GM19043 (cell line): Measurements from ENCODE around the gene S100P.
"Not testable (repeated sequence)": the region's sequence is repeated elsewhere in the genome, so short reads cannot be mapped to it uniquely, and the experiment has no call there.

ENCODE experiments used
- ATAC-seq: cut with Tn5 transposase; IDR thresholded peaks from one replicate; pipeline ENCODE4 v1.9.1; 2021; ENCODE audit warnings: low read depth; ENCODE audit not compliant: unreplicated experiment

S100P gene

DNA sequence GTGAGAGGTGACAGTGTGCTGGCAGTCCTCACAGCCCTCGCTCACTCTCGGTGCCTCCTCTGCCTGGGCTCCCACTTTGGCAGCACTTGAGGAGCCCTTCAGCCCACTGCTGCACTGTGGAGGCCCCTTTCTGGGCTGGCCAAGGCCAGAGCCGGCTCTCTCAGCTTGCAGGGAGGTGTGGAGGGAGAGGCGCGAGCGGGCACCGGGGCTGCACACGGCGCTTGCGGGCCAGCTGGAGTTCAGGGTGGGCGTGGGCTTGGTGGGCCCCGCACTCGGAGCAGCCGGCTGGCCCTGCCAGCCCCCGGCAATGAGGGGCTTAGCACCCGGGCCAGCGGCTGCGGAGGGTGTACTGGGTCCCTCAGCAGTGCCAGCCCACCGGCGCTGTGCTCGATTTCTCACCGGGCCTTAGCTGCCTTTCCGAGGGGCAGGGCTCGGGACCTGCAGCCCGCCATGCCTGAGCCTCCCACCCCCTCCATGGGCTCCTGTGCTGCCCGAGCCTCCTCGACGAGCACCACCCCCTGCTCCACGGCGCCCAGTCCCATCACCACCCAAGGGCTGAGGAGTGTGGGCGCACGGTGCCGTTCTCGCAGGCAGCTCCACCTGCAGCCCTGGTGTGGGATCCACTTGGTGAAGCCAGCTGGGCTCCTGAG, 21.0 kb upstream of the S100P start:
- not testable (repeated sequence) for ATAC-seq

DNA sequence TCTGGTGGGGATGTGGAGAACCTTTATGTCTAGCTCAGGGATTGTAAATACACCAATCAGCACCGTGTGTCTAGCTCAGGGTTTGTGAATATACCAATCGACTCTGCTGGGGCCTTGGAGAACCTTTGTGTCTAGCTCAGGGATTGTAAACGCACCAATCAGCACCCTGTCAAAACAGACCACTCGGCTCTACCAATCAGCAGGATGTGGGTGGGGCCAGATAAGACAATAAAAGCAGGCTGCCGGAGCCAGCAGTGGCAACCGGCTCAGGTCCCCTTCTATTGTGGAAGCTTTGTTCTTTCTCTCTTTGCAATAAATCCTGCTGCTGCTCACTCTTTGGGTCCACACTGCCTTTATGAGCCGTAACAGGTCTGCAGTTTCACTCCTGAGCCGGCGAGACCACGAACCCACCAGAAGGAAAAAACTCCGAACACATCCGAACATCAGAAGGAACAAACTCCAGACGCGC, 20.5 kb upstream of the S100P start:
- not testable (repeated sequence) for ATAC-seq

DNA sequence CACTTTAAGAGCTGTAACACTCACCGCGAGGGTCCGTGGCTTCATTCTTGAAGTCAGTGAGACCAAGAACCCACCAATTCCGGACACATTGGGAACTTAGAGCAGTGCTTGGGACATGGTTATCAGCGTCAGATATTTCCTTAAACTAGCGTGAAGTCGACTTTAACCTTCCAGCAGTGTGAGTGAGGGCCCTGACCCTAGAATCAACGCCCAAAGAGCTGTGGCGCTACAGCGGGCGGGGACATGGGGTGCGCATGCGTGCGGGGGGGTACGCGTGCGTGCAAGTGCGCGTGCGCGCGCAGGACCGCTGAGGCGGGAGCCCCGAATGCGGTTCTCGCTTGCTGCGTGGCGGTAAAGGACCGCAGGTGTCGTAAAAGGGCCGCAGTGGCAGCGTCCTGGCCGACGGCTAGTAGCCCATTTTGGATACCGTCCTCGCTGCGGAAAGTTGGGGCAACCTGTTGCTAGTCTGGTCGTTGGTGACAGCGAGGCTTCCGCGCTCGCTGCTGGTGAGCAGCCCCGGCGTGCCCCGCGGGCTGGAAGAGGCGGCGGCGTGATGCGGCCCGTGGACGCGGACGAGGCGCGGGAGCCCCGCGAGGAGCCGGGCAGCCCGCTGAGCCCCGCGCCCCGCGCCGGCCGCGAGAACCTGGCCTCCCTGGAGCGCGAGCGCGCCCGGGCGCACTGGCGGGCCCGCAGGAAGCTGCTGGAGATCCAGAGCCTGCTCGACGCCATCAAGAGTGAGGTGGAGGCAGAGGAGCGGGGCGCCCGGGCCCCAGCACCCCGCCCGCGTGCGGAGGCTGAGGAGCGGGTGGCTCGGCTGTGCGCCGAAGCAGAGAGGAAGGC, 19.8 kb upstream of the S100P start:
- ATAC-seq: peak; percentile 69

DNA sequence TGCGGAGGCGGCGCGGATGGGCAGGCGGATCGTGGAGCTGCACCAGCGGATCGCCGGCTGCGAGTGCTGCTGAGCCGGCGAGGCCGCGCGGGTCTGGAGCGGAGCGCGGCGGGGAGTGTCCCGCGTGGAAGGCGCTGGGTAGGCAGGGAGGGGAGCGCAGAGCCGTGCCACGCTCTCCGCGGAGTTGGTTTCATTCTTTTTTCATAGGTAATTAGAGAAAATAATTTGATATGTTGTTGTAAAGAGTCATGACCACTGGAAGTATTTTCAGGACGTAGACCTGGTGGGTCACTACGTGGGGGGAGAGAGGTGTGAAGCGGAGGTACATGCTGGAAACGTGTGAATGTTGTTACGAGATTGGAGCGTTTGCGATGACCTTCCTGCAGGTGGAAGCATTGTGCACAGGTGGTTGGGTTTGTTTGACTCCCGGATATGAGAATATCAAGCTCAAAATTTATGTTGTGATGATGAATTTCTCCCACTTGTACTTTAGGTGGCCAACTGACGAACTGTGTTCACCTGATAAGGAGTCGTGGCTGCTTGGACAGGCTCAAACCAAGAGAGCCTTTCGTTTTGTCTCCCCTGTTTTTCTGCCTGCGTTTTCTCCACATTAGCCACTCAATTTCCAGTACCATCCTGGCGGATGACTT, 19.1 kb upstream of the S100P start:
- ATAC-seq: peak; percentile 26

DNA sequence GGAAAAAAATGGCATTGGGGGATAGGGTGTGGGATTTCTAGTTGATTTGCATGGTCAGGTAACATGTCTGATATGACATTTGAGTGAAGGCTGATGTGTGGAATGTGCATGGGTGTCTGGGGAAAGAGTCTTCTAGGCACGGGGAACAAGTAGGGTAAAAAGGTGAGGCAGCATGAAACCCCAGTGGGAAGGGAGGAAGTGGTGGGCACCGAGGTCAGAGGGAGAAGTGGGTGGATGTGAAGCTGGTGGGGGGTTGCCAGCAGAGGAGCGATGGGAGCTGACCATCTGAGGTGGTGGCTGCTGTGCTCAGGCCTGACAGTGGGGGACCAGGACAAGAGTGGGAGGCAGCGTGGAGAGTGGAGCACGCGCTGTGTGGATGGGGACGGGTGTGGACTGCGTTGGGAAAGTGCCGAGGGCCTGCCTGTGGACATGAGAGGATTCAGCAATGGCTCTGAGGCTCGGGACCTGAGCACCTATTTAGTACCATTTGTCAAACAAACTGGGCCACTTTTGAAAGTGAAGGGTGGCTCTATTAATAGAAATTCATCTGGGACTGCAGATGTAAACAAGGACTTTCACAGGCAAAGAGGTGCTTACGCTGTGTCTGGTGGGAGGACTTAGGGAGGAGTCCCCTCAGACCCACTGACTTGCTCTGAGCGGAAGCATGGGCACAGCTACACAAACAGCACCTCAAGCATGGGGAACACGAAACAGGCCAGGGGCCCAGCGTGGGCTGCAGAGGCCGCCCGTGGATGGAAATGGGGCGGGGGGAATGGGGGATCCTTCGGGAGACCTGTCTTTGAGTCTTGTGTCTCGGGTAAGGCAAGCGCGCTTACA, 16.7 kb upstream of the S100P start:
- no peak for ATAC-seq

DNA sequence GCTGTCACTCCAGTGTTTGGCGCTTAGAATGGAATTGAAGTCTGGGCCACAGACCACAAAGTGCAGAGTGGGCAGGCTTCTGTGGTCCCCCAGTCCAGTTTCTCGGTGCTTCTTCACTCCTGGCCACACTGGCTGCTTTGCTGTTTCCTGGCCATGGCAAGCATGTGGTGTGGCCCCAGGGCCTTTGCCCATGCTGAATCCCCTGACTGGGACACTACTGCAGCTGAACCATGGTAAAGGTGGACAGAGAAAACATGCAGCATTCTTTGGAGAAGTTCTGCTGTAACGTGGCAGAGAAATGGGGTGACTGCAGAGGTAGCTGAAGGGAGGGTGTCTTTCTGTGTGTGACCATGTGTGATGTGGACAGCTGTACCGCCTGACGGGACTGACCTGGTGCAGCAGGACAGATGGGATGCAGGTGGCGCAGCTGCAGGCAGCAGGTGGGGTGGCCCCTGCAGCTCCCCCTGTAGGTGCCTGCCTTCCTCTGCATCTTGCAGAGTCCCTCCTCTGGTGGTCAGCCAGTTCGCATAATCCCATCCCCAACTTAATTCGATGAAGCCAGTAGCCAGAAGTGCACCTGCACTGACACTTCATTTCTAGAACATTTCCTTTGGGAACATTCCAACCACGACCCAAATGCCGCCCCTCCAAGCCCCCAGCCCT, 13.2 kb upstream of the S100P start:
- ATAC-seq: no peak

DNA sequence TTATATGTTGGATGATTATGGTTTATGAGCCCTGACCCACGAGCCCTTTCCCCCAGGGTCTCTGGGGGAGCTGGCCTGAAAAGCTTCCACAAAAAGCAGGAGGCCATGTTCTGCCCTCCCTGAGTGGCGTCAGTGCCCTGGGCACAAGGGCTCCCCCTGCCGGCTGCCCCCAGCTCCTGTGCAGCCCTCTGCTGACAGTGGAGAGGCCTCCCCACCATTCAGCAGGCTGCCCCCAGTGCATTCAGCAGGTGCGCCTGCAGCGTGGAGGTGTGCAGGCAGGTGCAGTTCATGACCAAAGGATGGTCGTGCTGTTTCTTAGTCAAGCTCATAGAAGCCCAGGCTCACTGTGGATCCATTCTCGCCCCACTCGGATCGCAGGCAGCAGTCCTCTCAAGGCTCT, 12.5 kb upstream of the S100P start:
- ATAC-seq: no peak

DNA sequence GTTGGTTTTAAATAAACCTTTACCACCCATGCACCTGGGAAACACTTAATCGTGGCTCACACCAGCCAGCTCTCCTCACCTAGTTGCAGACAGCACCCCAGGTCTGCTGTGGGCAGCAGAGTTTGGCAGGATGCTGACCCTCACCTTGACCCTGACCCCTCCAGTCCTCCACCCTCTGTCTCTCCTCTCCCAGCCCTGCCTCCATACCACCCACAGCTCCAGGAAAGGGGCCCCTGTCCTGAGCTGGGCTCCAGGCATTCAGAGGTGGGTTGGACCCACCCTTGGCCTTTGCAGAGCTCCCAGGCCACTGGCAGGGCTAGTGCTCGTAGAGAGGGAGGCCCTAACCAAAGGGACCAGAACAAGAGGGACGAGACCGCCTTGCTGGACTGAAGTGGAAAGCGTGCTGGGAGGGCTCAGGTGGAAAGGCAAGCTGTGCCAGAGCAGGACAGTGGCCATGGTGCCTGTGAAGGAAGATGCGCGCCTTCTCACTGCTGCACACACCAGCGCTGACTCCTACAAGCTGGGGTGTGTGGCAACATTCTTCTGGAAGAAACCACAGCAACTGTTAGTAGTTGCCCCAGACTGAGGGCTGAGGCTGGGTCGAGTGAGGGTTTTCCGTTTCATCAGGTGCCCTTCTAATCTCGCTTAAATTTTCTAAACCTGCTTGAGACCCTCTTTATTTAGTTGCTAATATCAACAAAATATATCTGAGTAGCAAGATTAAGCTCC, 10.7 kb upstream of the S100P start:
- no peak for ATAC-seq

DNA sequence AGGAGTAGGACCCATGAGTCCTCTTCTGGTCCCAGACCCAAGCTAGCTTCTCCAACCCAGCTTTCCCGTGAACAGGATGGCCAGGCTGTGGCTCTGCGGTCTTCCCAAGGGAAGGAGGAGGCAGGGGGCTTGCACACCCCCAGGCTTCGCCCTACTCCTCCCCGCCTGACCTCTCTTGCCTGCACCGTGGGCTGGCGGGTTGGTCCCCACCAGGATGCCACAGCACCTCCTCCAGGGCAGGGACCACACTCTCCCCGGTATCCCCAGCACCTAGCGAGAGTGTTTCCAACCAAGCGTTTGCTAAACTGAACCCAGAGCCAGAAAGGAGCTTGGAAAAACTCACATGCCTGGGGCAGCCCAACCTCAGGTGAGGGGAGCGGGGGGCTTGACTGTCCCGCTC, 9.0 kb upstream of the S100P start:
- no peak for ATAC-seq

DNA sequence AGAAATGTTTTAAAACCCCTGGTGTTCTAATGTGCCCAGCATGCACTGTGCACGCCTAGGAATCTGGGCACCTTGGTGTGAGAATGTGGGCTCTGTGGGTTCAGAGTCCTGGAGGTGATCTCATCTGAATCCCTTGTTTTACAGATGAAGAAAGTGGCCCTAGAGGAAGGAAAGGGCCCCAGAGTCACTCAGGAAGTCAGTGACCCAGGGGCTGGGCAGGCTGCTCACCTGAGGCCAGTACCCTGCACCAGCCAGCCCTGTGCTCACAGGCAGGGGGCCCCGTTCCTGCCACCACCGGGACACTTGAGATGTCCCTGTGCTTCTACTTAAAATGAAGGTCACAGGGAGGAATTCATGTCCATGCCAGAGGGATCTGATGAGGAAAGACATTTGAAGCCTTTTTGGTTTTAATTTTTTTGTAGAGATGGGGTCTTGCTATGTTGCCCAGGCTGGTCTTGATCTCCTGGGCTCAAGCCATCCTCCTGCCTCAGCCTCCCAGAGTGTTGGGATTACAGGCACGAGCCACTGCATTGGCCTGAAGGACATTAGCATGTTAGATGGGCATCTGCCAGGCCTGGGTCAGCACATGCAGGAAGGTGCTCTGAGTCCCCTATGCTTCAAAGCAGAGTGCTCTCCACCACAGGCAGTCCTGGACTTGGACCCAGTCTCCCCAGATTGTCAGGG, 7.4 kb upstream of the S100P start:
- ATAC-seq: no peak

DNA sequence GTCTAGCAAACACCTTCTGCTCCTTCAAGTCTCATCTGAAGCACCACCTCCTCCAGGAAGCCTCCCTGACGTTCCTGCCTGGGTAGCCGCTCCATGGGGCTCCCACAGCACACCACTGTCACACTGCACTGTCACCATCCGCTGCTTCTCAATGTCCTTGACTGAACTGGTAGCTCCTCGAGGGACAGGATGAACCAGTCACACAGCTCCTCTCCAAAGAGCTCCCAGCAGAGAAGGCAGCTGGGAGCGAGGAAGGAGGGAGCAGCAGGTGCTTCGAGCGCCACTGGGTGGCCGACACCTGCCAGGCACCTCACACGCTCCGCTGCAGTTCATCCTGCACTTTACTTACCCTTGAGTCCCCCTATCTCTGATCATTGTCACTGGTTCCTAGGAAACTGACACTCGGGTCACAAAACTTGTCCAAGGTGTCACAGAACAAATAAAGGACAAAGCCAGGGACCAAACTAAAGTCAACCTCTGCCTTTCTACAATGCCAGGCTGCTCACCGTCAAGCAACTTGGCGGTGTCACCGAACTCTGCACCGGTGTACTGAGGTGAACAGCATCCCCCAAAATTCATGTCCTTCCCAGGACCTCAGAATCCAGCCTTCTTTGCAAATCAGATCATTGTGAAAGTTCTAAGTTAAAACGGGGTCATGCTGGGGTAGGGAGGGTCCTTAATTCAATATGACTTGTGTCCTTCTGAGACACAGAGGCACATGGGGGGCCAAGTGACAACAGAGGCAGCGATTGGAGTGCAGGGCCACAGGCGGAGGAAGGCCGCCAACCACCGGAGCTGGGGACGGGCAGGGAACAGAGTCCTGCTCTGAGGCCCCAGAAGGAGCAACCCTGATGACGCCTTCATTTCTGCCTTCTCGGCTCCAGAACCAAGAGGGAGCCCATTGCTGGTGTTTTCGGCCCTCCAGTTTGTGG, 5.5 kb upstream of the S100P start:
- no peak for ATAC-seq

DNA sequence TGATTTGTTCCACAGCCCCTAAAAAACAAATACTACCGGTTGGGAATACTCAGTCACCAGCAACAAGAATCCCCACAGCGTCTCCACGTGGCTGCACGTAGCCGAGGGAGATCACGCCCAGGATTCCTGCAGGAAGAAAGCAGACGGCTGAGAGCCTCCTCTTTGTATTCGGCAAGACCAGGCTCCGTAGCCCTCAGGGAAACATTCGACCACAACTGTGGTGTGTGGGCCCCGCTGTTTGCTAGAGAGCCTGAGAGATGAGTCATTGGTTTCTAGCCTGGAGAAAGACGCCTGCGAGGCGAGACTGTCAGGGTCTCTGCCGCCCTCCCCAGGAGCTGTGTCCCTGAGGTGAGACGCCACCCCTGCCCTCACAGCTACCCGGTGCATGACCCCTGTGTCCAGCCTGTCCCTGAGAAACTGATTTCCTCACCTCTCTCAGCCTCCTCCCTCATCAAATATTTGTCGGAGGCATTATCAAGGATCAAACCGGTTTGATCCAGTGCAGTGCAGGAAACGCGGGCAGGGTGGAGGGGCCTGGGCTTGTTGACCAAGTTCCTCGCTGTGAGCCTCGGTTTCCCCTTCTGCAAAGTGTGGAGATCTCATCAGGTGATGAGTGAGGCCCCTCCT, 4.7 kb upstream of the S100P start:
- peak; percentile 70 for ATAC-seq

DNA sequence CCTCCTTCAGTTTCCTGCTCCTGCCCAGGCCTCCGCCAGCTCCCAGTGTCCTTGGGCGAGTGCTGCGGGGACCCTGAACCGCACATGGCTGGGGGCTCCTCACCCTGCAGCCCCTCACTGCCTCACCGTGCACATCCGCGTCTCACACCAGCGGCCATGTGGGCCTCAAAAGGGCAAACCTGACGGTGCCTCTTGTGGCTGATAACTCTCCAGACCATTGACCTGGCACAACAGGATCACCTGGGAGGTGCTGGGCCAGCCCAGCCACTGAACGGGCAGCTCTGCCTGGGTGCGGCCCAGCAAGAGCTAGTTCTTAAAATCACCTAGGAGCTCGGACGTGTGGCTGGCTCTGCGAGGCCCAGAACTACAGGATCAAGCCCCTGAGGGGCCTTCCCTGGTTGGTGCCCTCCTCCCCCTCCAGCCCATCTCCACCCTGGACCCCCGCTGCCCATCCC, 4.1 kb upstream of the S100P start:
- ATAC-seq: no peak

DNA sequence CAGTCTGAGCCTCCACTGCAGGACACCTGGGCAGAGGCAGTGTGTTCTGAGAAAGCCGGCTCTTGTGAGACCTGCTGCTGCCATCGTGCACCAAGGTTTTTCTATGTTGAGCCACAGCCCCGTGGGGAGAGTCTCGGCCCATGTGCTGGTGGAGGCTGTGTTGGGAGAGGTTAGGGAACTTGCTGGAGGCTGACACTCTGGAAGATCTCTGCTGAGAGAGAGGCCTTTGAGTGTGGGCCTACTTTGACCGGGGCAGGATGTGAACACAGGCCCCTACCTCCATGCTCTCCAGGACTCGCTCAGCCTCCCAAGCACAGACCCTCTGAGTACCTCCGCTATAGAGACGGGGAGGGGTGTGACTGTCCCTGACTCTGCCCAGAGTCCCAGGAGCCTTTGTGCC, 1.3 kb upstream of the S100P start:
- no peak for ATAC-seq

DNA sequence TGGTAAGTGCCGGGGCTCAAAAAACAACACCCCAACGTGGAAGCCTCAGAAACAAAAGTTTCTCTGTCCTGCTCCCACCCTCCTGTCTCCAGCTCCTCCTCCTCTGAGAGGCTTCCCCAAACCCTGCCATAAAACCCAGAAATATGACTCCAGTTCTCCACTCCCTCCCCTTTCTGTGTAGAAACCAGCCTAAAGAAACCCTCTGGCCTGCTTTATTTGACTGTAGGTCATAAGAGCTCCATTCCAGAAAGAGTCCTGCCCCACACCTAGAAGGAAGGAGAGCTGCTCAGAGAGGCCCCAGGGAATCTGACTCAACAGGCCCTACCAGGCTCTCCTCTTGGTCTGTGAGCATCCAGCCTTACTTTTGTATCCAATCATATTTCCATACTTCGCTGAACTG, 872 bp upstream of the S100P start:
- no peak for ATAC-seq

DNA sequence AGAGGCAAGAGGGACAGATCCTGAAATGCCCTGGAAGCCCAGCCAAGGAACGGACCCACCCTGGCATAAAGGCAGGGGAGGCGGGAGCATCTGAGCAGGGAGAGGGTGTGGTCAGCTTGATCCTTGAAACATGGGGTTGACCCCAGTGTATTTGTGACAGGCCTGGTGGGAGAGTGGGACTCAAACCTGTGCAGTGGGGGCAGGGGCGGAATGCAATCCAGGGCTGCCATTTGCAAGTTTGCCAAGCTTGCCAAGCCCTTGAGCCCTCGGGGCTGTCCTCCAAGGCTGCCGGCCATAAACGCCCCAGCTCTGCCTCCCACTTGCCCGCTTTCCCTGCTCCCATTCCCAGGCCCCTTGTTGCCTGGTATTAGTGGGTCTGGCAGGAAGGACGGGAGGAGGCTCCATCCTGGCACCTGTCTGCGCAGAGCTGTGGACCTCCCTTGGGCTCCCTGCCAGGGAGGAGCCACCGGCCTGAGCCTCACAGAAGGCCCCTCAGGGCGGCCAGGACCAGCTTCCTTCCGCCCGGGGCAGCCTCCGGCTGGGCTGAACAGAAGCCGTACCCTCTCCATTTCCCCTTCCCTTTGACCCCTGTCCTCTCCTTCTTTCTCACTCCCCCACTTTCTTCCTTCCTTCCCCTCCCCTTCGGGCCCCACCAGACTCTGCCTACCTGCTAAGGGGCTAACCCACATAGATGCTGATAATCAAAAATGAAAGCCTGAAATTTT, 661 bp downstream of the S100P start:
- ATAC-seq: no peak
